Nephron progenitor cell (in vitro differentiated cells): Measurements from ENCODE around the gene ZWILCH.

Source experiments
- DNase-seq: peaks from one replicate; pipeline ENCODE4 v3.0.0; 2021
- H3K27ac Mint-ChIP-seq: 2 replicates; pipeline ENCODE4 v1.8.0; 2021; ENCODE audit warnings: mild to moderate bottlenecking, moderate library complexity, mixed read lengths
- H3K27me3 Mint-ChIP-seq: 2 replicates; pipeline ENCODE4 v1.8.0; 2021; ENCODE audit warnings: mild to moderate bottlenecking, low read depth, mixed read lengths; ENCODE audit not compliant: poor library complexity
- H3K36me3 Mint-ChIP-seq: 2 replicates; pipeline ENCODE4 v1.8.0; 2021; ENCODE audit warnings: low read depth, mixed read lengths
- H3K4me1 Mint-ChIP-seq: 2 replicates; pipeline ENCODE4 v1.8.0; 2021; ENCODE audit warnings: mixed read lengths
- H3K4me3 Mint-ChIP-seq: 2 replicates; pipeline ENCODE4 v1.8.0; 2021; ENCODE audit warnings: mild to moderate bottlenecking, moderate library complexity, mixed read lengths
- H3K9me3 Mint-ChIP-seq: 2 replicates; pipeline ENCODE4 v1.8.0; 2021; ENCODE audit warnings: mild to moderate bottlenecking, moderate library complexity, mixed read lengths
- CTCF ChIP-seq: fragments of 200-600 bp; sonication (generic); IDR thresholded peaks from 2 replicates; pipeline ENCODE4 v1.5.0; 2021; ENCODE audit warnings: antibody characterized with exemption

Gene ZWILCH

GRCh38 chr15:66578286-66578875 lies 73.3 kb downstream of the ZWILCH start:
- peaks cover 8% of the 10 kb centered on the region for H3K4me1 Mint-ChIP-seq
- H3K4me3 Mint-ChIP-seq = no peak overlapping the region
- no peaks in the 10 kb centered on the region for H3K36me3 Mint-ChIP-seq
- TF ChIP-seq CTCF = no peak
- no peaks in the 10 kb centered on the region for H3K9me3 Mint-ChIP-seq
- peaks cover 9% of the 10 kb centered on the region for H3K27me3 Mint-ChIP-seq
- no peak overlapping the region for H3K27ac Mint-ChIP-seq
- DNase-seq = no peak

GRCh38 chr15:66580643-66581042 lies 75.5 kb downstream of the ZWILCH start:
- Mint-ChIP-seq H3K4me3 (no peak overlapping the region), H3K9me3 (no peaks in the 10 kb centered on the region), H3K4me1 (peaks cover 9% of the 10 kb centered on the region), H3K36me3 (no peaks in the 10 kb centered on the region), H3K27me3 (peaks cover 7% of the 10 kb centered on the region), H3K27ac (no peak overlapping the region)
- no peak for DNase-seq
- TF ChIP-seq CTCF = no peak

- H3K27me3 Mint-ChIP-seq = peaks cover 6% of the 10 kb centered on the region
- DNase-seq = no peak
- H3K27ac Mint-ChIP-seq = peak overlapping the region; percentile 84
- H3K9me3 Mint-ChIP-seq = no peaks in the 10 kb centered on the region
- no peak overlapping the region for H3K4me3 Mint-ChIP-seq
- no peak for TF ChIP-seq CTCF
- no peaks in the 10 kb centered on the region for H3K36me3 Mint-ChIP-seq
- peaks cover 21% of the 10 kb centered on the region for H3K4me1 Mint-ChIP-seq
Observed at GRCh38 chr15:66581972-66582537, 76.9 kb downstream of the ZWILCH start.

GRCh38 chr15:66586155-66586976 lies 81.2 kb downstream of the ZWILCH start:
- H3K4me1 Mint-ChIP-seq = peaks cover 21% of the 10 kb centered on the region
- DNase-seq = no peak
- H3K27ac Mint-ChIP-seq = no peak overlapping the region
- no peaks in the 10 kb centered on the region for H3K9me3 Mint-ChIP-seq
- TF ChIP-seq CTCF = no peak
- H3K27me3 Mint-ChIP-seq = peaks cover 2% of the 10 kb centered on the region
- no peak overlapping the region for H3K4me3 Mint-ChIP-seq
- no peaks in the 10 kb centered on the region for H3K36me3 Mint-ChIP-seq

- Mint-ChIP-seq H3K36me3 (no peaks in the 10 kb centered on the region), H3K27me3 (peaks cover 2% of the 10 kb centered on the region), H3K9me3 (no peaks in the 10 kb centered on the region), H3K4me1 (peaks cover 15% of the 10 kb centered on the region), H3K27ac (no peak overlapping the region), H3K4me3 (no peak overlapping the region)
- DNase-seq = no peak
- no peak for TF ChIP-seq CTCF
Observed at GRCh38 chr15:66587020-66587419, 81.9 kb downstream of the ZWILCH start.
